Tibial nerve (tissue), 4 donors: ENCODE measurements around the gene MAML3. TPM values are rescaled to one million over a fixed set of nuclear protein-coding genes. Genes with fewer than 3 reads are reported as not detected.
A peak's percentile ranks its signal among the peaks of the same experiment; 100 is the strongest.

ENCODE experiments used
- DNase-seq, 2 donors: peaks; one replicate each; pipeline ENCODE4 v3.0.0-alpha.2; 2019; ENCODE audit warnings: low spot score in 2 of 2
- H3K27ac ChIP-seq, 4 donors: fragments of 200-600 bp; sonication (generic) in 3 of 4; one replicate each; pipeline ENCODE4 v1.5.1; 2017 to 2019; ENCODE audit warnings: mild to moderate bottlenecking in 1 of 4
- H3K27me3 ChIP-seq, 2 donors: fragments of 200-600 bp; sonication (generic) in 1 of 2; one replicate each; pipeline versions ENCODE4 v1.5.1 to v1.6.0; 2017 to 2019
- H3K36me3 ChIP-seq, 3 donors: fragments of 200-600 bp; sonication (generic); one replicate each; pipeline ENCODE4 v1.5.1; 2018 to 2019
- H3K4me1 ChIP-seq, 4 donors: fragments of 200-600 bp; sonication (generic) in 3 of 4; one replicate each; pipeline ENCODE4 v1.5.1; 2017 to 2019
- H3K4me3 ChIP-seq, 4 donors: fragments of 200-600 bp; sonication (generic) in 3 of 4; one replicate each; pipeline ENCODE4 v1.5.1; 2017 to 2019; ENCODE audit warnings: mild to moderate bottlenecking in 1 of 4, moderate library complexity in 1 of 4
- H3K9me3 ChIP-seq, 4 donors: fragments of 200-600 bp; sonication (generic) in 3 of 4; one replicate each; pipeline ENCODE4 v1.5.1; 2017 to 2019
- EP300 ChIP-seq, 2 donors: sonication (generic); formaldehyde crosslinking; IDR thresholded peaks; one replicate each; pipeline ENCODE4 v1.6.1; 2017; ENCODE audit warnings: antibody characterized with exemption in 2 of 2, mild to moderate bottlenecking in 1 of 2
- POLR2A ChIP-seq, 2 donors: fragments of 450-650 bp; IDR thresholded peaks; one replicate each; pipeline ENCODE4 v1.6.1; 2017; ENCODE audit warnings: antibody characterized with exemption in 2 of 2, mild to moderate bottlenecking in 2 of 2, moderate library complexity in 2 of 2
- WGBS, 2 donors: methylation state at CpG; one replicate each; pipeline ENCODE4 v1.1.5; 2018; 5-methylcytosine and 5-hydroxymethylcytosine counted together
- total RNA-seq, 4 donors: library from RNA; depleted of rRNA; stranded (reverse); fragments of >200 nt; gene quantifications; one replicate each; pipeline ENCODE4 v1.1.0, GENCODE V29; 2016
- TF ChIP-seq, protein P1 (sequence below), 5 experiments: fragments of 200-600 bp in 3 of 5; fragments of 450-650 bp in 2 of 5; sonication (generic) in 3 of 5; IDR thresholded peaks; one replicate each; pipeline ENCODE4 v1.5.1; 2016 to 2019; ENCODE audit warnings: antibody characterized with exemption in 5 of 5, mild to moderate bottlenecking in 3 of 5, moderate library complexity in 2 of 5

Gene MAML3
- total RNA-seq, 4 donors from 2014 or later, result 8.6 to 10.5 (median 9.4) TPM

DNA sequence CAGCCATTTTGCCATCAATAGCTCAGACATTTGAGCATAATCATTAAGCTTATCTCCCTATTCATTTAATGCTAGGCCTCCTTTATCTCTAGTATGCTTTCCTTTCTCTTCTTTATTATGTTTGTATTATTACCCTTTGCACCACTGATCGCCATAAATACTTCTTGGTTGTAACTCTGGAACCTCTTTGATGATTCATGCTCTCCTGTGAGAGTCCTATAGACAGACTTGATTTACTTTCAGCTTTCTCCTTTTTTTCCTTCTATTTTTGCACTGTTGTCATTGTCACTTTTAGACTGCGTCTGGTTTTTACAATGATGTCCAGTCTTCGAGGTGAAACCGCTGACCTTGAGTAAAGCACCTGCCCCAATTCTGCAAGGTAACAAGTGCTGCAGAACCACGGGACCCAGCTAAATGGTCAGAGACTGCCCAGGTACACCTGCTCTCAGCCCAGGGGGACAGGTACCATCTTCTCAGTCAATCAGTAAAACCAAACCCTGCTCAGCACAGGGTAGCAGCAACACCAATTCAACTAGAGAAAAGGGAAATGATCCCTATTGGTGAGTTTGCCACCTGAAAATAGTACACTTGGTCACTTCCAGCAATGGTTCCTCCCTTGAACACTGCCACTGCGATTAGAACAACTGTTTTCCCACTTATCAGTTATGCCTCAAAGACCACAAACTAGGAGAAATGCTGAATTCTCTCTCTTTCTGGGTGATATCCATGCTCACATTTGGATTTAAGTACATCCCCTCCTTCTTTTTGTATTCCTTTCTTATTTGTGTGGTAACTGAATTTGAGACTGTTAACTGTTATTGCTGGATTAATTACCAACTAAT, 125.1 kb downstream of the MAML3 start:
- no peak overlapping the region for H3K27ac ChIP-seq
- H3K27me3 ChIP-seq, result no peaks in the 10 kb centered on the region
- H3K4me3 ChIP-seq, result no peak overlapping the region
- TF ChIP-seq POLR2A (IDR thresholded peaks at IDR 0.05), result no peak
- TF ChIP-seq, protein P1, sequence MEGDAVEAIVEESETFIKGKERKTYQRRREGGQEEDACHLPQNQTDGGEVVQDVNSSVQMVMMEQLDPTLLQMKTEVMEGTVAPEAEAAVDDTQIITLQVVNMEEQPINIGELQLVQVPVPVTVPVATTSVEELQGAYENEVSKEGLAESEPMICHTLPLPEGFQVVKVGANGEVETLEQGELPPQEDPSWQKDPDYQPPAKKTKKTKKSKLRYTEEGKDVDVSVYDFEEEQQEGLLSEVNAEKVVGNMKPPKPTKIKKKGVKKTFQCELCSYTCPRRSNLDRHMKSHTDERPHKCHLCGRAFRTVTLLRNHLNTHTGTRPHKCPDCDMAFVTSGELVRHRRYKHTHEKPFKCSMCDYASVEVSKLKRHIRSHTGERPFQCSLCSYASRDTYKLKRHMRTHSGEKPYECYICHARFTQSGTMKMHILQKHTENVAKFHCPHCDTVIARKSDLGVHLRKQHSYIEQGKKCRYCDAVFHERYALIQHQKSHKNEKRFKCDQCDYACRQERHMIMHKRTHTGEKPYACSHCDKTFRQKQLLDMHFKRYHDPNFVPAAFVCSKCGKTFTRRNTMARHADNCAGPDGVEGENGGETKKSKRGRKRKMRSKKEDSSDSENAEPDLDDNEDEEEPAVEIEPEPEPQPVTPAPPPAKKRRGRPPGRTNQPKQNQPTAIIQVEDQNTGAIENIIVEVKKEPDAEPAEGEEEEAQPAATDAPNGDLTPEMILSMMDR (IDR thresholded peaks at IDR 0.05), result no peak
- TF ChIP-seq EP300 (IDR thresholded peaks at IDR 0.05), result no peak
- H3K9me3 ChIP-seq, result no peaks in the 10 kb centered on the region
- H3K36me3 ChIP-seq, result no peaks in the 10 kb centered on the region
- no peaks in the 10 kb centered on the region for H3K4me1 ChIP-seq
- WGBS, 2 donors, result 80 to 85% methylated on average over 6 of the region's 6 CpGs
- no peak for DNase-seq

DNA sequence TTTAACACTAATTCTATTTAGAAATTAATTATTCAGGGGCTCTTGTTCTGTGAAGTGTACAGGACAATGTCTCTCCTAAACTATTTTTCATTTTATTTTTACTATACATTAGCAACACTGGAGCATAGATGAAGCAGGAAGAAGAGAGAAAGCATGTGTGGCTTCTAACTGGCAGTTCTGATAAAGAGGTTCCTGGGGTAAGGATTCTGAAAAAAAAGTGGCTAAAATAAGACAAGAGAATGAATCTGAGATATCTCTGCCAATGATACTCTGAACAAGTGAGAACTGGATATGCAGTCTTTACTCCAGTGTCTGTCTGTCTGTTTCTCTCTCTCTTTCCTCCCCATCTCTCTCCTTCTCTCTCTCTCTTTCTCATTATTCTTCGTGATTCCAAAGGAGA, 125.9 kb downstream of the MAML3 start:
- no peak for TF ChIP-seq POLR2A (IDR thresholded peaks at IDR 0.05)
- TF ChIP-seq, protein P1 (IDR thresholded peaks at IDR 0.05), result no peak
- TF ChIP-seq EP300 (IDR thresholded peaks at IDR 0.05), result no peak
- no peak for DNase-seq
- no peak overlapping the region for H3K27ac ChIP-seq
- no peaks in the 10 kb centered on the region for H3K9me3 ChIP-seq
- 43 to 94% methylated on average over 1 of the region's 1 CpG for WGBS, 2 donors
- H3K4me1 ChIP-seq, result peaks cover 0 to 6% (median 0%) of the 10 kb centered on the region in 4 donors
- no peak overlapping the region for H3K4me3 ChIP-seq
- no peaks in the 10 kb centered on the region for H3K36me3 ChIP-seq
- H3K27me3 ChIP-seq, result no peaks in the 10 kb centered on the region

DNA sequence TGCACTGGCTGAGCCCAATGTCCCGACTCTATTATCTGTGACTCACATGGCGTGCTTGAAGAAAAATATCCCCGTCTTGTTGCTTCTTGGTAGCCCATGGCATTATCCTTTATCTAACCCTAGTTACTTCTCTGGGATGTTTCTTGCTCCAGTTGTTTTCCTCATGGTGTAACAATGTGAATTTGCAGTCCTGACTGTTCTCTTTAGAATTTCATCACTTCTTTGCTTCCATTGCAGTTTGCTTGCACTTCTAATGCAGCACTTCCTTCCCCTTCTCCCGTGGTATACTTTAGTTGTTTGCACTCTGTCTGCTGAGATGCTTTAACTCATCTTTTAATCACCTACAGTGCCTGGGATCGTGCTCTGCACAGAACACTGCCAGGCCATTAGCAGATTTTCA, 126.9 kb downstream of the MAML3 start:
- 81 to 83% methylated on average over 5 of the region's 5 CpGs for WGBS, 2 donors
- no peaks in the 10 kb centered on the region for H3K9me3 ChIP-seq
- H3K27ac ChIP-seq, result no peak overlapping the region
- no peak overlapping the region for H3K4me3 ChIP-seq
- no peak for TF ChIP-seq POLR2A (IDR thresholded peaks at IDR 0.05)
- peak in 1 of 2 donors; percentile 53 for TF ChIP-seq EP300 (IDR thresholded peaks at IDR 0.05)
- H3K36me3 ChIP-seq, result no peaks in the 10 kb centered on the region
- no peaks in the 10 kb centered on the region for H3K27me3 ChIP-seq
- peaks cover 0 to 9% (median 0%) of the 10 kb centered on the region in 4 donors for H3K4me1 ChIP-seq
- DNase-seq, result no peak

DNA sequence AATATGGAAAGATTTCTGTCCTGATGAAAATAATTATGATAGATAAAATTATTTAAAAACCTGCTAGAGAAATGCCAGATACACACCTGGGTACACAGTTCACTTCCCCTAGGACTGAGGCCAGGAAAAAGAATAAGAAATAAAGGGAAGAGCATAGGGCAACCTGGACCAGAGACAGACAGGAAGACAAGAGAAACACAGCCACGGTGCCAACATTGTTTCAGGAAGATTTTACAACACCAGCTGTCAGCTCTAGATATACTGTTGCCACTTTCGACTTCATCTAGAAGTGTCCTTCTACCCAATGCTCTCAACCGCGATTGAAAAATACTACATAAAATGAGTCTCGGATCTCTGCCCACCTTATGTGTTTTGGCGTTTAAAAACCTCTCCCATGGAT, 128.5 kb downstream of the MAML3 start:
- WGBS, 2 donors, result 86 to 91% methylated on average over 6 of the region's 6 CpGs
- Histone ChIP-seq H3K4me3 (no peak overlapping the region), H3K27me3 (no peaks in the 10 kb centered on the region), H3K36me3 (no peaks in the 10 kb centered on the region), H3K9me3 (no peaks in the 10 kb centered on the region), H3K27ac (no peak overlapping the region), H3K4me1 (peaks cover 0 to 17% (median 7%) of the 10 kb centered on the region in 4 donors)
- DNase-seq, result no peak
- no peak for TF ChIP-seq EP300 (IDR thresholded peaks at IDR 0.05)
- TF ChIP-seq, protein P1 (IDR thresholded peaks at IDR 0.05), result no peak
- TF ChIP-seq POLR2A (IDR thresholded peaks at IDR 0.05), result no peak

DNA sequence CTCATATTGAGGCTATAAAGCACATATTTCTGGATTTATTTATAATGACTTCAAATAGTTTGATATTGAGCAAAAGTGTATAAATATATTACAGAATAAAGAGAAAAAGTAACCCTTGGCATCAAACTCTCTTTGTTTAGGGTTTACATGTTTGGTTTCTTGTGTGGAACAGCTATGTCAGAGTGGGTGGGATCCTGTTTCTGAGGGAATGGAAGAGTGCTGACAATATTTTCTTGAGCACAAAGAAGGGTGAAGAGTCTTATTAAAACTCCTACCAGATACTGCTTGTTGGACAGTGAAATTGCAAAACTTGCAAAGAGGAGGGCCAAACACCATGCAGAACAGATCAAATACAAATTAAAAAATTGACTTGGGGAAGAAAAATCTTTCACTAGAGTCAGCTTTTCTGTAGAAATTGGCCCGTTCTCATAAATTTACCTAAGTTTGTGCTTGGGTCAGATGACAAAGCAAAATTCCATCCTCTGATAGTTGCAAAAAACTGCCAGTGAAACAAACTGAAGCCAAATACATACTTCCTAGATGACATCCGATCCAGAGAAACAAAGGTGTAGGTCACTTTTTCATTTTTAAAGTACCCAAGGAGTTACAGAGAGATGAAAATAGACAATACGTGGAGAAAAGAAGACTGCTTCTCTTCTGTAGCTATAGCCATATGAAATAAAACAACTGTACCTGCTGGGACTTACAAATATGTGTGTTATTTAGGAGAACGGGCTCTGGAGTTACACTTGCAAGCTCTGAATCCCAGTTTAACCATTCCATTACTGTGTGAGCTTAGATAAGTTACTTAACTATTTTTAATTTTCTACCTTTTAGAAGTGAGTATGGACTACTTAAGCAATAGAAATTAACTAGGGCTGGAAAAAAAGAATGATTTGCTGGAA, 133.3 kb downstream of the MAML3 start:
- peak overlapping the region in 1 of 4 donors; percentile 22 for H3K27ac ChIP-seq
- 31 to 37% methylated on average over 4 of the region's 4 CpGs for WGBS, 2 donors
- TF ChIP-seq, protein P1 (IDR thresholded peaks at IDR 0.05), result no peak
- no peak for TF ChIP-seq EP300 (IDR thresholded peaks at IDR 0.05)
- TF ChIP-seq POLR2A (IDR thresholded peaks at IDR 0.05), result no peak

More for the DNA sequence above, 133.3 kb downstream of the MAML3 start:
- Histone ChIP-seq H3K4me1 (peaks cover 0 to 28% (median 16%) of the 10 kb centered on the region in 4 donors), H3K9me3 (no peaks in the 10 kb centered on the region), H3K27me3 (no peaks in the 10 kb centered on the region), H3K4me3 (no peak overlapping the region), H3K36me3 (no peaks in the 10 kb centered on the region)
- DNase-seq, result no peak
